Measurements from ENCODE around the gene FGF6. TPM values are rescaled to one million over a fixed set of nuclear protein-coding genes. Genes with fewer than 3 reads are reported as not detected.

Gene FGF6
- total and polyA plus RNA-seq, 9 of the 15 experiments (the other 6 are each of a cell fraction or from before 2014, with no cell fraction given), result 0.14 TPM; not detected in 8

- no peak for TF ChIP-seq TCF15 (CRISPR knock-in tag; IDR thresholded peaks at IDR 0.05)
- no peak for TF ChIP-seq GATAD2B (IDR thresholded peaks at IDR 0.05; ENCODE audit: borderline replicate concordance)
- no peak for TF ChIP-seq HDAC3 (IDR thresholded peaks at IDR 0.05; ENCODE audit: borderline replicate concordance, partially characterized antibody)
- TF ChIP-seq SNRNP70 (optimal IDR thresholded peaks at IDR 0.05; ENCODE audit: low read depth, low read length), result no peak
These were observed 33.1 kb downstream of the FGF6 start (continued) for GRCh38 chr12:4412465-4412864.

- H2AFZ ChIP-seq (ENCODE audit: low read depth, low read length), result no peak overlapping the region
- no peak overlapping the region for H3K4me2 ChIP-seq (ENCODE audit: insufficient read depth, low read length)
- H3K4me1 ChIP-seq (replicated peaks in 1 of 2; ENCODE audit: control insufficient read depth in 2 of 2, insufficient read depth in 2 of 2, low read length in 2 of 2), result peaks cover 0 to 4% of the 10 kb centered on the region in 2 experiments; a peak in 2 of 5 replicates
- H3K9ac ChIP-seq (ENCODE audit: insufficient read depth in 1 of 2, low read depth in 2 of 2, low read length in 2 of 2), result no peak overlapping the region
- no peak overlapping the region for H3K27ac ChIP-seq (ENCODE audit: extremely low read depth, low read depth, low read length)
- H4K20me1 ChIP-seq (replicated peaks; ENCODE audit: control insufficient read depth, insufficient read depth, low read length), result no peaks in the 10 kb centered on the region
- ChIA-PET CTCF (ENCODE audit: low intra/inter-chr PET ratio) (no interaction called here), POLR2A (no interaction called here)
- ATAC-seq (no peak), DNase-seq (ENCODE audit: extremely low read depth in 1 of 4, low spot score in 3 of 4) (no peak), FAIRE-seq (no peak)
- no peaks in the 10 kb centered on the region for H3K36me3 ChIP-seq (ENCODE audit: control insufficient read depth, insufficient read depth, low read length)
- intact Hi-C loops (cut with micrococcal nuclease), result no loop called here
- H3K79me2 ChIP-seq (ENCODE audit: control insufficient read depth, insufficient read depth, low read length), result no peaks in the 10 kb centered on the region
- no peaks in the 10 kb centered on the region for H3K9me1 ChIP-seq (ENCODE audit: control insufficient read depth, insufficient read depth, low read length)
- in situ Hi-C loops (cut with MboI), result no loop called here
- H3K4me3 ChIP-seq, result no peak overlapping the region
- BruUV-seq (replicated peaks), result no TSS peak
- no peaks in the 10 kb centered on the region for H3K9me3 ChIP-seq (replicated peaks; ENCODE audit: control insufficient read depth, insufficient read depth, low read depth, low read length)
- WGBS (ENCODE audit: insufficient coverage, low coverage, missing lambda C conversion rate), result 8% methylated on average over 2 of the region's 3 CpGs
- no peak for TF ChIP-seq ZNF609 (CRISPR knock-in tag; IDR thresholded peaks at IDR 0.05; ENCODE audit: borderline replicate concordance)
- TF ChIP-seq U2AF2 (optimal IDR thresholded peaks at IDR 0.05; ENCODE audit: low read depth, low read length), result no peak
- TF ChIP-seq ZNF384 (IDR thresholded peaks at IDR 0.05; ENCODE audit: low read depth, low read length), result no peak
- no peak for TF ChIP-seq ZNF507 (tag; conservative IDR thresholded peaks at IDR 0.05)
- no peak for TF ChIP-seq TAL1 (IDR thresholded peaks at IDR 0.05)
- peaks cover 2 to 21% of the 10 kb centered on the region in 2 experiments; a peak in 4 of 5 replicates for H3K27me3 ChIP-seq (ENCODE audit: control insufficient read depth in 2 of 2, insufficient read depth in 2 of 2, low read length in 2 of 2)
These were observed 33.6 kb downstream of the FGF6 start for GRCh38 chr12:4412056-4412455.
